ENCODE results near the gene DLGAP5.

Gene DLGAP5

GRCh38 chr14:55151601-55152000 is 39.8 kb downstream of the DLGAP5 start:
- no peak for TF ChIP-seq CTCF (conservative IDR thresholded peaks at IDR 0.05)
- TF ChIP-seq ZFX (IDR thresholded peaks at IDR 0.05) = no peak
- H3K27ac ChIP-seq = no peak overlapping the region

GRCh38 chr14:55146425-55146824 is 45.0 kb downstream of the DLGAP5 start:
- no peak overlapping the region for H3K27ac ChIP-seq
- no peak for TF ChIP-seq ZFX (IDR thresholded peaks at IDR 0.05)
- TF ChIP-seq CTCF (conservative IDR thresholded peaks at IDR 0.05) = no peak

- TF ChIP-seq CTCF (conservative IDR thresholded peaks at IDR 0.05) (no peak), ZFX (IDR thresholded peaks at IDR 0.05) (no peak)
- H3K27ac ChIP-seq = no peak overlapping the region
Observed at GRCh38 chr14:55142466-55142865, 48.9 kb downstream of the DLGAP5 start.

- H3K27ac ChIP-seq = no peak overlapping the region
- no peak for TF ChIP-seq ZFX (IDR thresholded peaks at IDR 0.05)
- TF ChIP-seq CTCF (conservative IDR thresholded peaks at IDR 0.05) = no peak
Observed at GRCh38 chr14:55141825-55142224, 49.6 kb downstream of the DLGAP5 start.

DNA sequence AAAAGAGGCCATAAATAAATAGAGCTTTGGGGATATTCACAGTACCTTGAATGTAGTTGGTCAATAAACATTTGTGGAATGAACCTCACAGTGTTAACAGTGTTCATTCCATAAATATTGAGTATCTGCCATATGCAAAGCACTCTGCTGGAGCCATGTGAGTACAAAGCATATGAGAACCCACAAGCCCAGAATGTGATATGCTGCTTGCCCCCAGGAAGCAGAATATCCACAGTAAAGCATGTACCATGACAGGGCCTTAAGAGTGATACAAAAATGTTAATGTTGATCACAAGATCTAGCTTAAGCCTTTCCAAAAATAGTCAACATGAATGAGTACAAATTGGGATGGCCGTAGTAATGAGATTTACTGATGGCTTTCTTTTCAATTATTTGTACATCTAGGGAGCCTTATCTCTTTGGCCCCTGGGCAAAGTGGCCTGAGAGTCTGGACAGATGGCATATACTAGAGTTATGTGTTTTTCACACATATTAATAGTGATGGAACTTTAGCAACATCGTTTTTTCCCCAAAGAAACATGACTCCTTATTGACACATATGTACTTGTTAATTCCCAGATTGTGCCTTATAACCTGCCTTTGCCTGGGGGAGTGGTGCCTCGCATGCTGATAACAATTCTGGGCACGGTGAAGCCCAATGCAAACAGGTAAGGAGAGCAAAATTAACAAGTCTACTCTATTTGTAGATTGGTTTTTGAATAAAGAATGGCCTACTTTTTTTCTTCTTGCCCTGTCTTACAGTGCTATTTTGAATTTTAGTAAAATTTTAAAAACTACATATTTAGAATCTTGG is 51.5 kb downstream of the DLGAP5 start:
- no peak overlapping the region for H3K27ac ChIP-seq
- TF ChIP-seq CTCF (conservative IDR thresholded peaks at IDR 0.05) (no peak), ZFX (IDR thresholded peaks at IDR 0.05) (no peak)

DNA sequence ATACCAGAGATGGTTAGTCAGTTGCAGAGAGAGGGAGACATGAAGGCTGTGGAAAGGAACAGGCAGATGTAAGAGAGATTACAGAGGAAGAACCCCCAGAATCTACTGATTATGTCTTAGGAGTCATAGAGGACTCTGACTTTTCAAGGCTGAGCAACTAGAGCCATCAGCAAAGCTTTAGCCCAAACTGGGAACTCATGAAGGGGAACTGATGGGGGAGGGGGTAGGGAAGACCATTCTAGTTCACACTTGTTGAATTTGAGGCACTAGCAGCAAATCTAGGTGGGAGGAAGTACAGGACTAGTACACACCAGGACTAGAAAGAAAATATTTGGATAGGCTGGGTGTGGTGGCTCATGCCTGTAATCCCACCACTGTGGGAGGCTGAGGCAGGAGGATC is 52.2 kb downstream of the DLGAP5 start:
- H3K27ac ChIP-seq = no peak overlapping the region
- no peak for TF ChIP-seq ZFX (IDR thresholded peaks at IDR 0.05)
- TF ChIP-seq CTCF (conservative IDR thresholded peaks at IDR 0.05) = no peak

DNA sequence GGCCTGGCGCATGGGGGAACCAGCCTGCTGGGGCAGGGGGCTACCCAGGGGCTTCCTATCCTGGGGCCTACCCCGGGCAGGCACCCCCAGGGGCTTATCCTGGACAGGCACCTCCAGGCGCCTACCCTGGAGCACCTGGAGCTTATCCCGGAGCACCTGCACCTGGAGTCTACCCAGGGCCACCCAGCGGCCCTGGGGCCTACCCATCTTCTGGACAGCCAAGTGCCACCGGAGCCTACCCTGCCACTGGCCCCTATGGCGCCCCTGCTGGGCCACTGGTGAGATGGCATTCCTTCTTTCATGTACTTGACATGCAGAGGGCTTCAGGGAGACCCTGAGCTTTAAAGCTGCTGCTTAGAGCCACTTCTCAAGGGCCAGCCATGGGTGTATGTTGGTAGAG is 53.3 kb downstream of the DLGAP5 start:
- TF ChIP-seq CTCF (conservative IDR thresholded peaks at IDR 0.05) (peak; percentile 30), ZFX (IDR thresholded peaks at IDR 0.05) (no peak)

More for the DNA sequence above, 53.3 kb downstream of the DLGAP5 start:
- H3K27ac ChIP-seq = no peak overlapping the region
